ENCODE results near the gene CBLN4. TPM values are rescaled to one million over a fixed set of nuclear protein-coding genes. Genes with fewer than 3 reads are reported as not detected.

CBLN4 gene
- total RNA-seq, 1 experiment from 2014 or later, result not detected

GRCh38 chr20:55961376-55962330, 43.7 kb downstream of the CBLN4 start:
- no peak for TF ChIP-seq CTCF (conservative IDR thresholded peaks at IDR 0.05; ENCODE audit: low read depth, low read length)
- no peak for TF ChIP-seq EZH2 (IDR thresholded peaks at IDR 0.05; ENCODE audit: low read length, unreplicated experiment)
- no peak for TF ChIP-seq EZH2phosphoT487 (IDR thresholded peaks at IDR 0.05; ENCODE audit: borderline replicate concordance, low read length)
- ATAC-seq, result no peak
- Histone ChIP-seq H3K36me3 (ENCODE audit: low read depth, low read length) (no peaks in the 10 kb centered on the region), H3K27me3 (ENCODE audit: low read length) (no peaks in the 10 kb centered on the region), H3K9me2 (replicated peaks; ENCODE audit: low read length) (no peaks in the 10 kb centered on the region), H3K9me3 (ENCODE audit: low read length) (peaks cover 45% of the 10 kb centered on the region), H3K9ac (ENCODE audit: low read length) (no peak overlapping the region), H3K79me2 (ENCODE audit: low read length) (no peaks in the 10 kb centered on the region), H4K20me1 (ENCODE audit: low read length) (no peaks in the 10 kb centered on the region), H2AFZ (ENCODE audit: low read length) (no peak overlapping the region), H3K4me1 (ENCODE audit: insufficient read depth, low read length) (no peaks in the 10 kb centered on the region), H3K4me2 (ENCODE audit: low read length) (no peak overlapping the region), H3F3A (ENCODE audit: low read length, unreplicated experiment) (no peaks in the 10 kb centered on the region), H3K4me3 (ENCODE audit: low read length) (no peak overlapping the region), H3K27ac (ENCODE audit: low read length) (no peak overlapping the region)
- CTCF ChIA-PET, result no interaction called here
- intact Hi-C loops (cut with micrococcal nuclease), result no loop called here
- POLR2A ChIA-PET (ENCODE audit: unreplicated experiment), result no interaction called here
- DNase-seq, result no peak
- BruUV-seq (replicated peaks), result no TSS peak

DNA sequence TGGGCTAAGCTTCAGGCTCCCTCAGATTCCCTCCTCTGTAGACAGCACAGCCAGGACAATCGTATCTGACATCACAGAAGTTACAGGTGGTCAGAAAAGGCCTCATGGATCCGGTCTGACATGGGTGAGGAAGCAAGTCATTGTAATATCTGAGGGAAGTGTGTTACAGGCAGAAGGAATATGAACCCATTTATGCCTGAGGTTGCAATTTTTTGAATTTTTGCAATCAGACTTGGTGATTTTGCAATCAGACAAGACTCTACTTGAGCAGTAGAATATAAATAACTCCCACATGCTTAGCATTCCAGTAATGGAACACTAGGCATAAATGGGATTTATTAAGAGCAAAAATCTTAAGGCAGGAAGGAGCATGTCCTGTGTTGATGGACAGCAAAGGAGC, 52.1 kb downstream of the CBLN4 start:
- Histone ChIP-seq H3K9me2 (replicated peaks; ENCODE audit: low read length) (no peaks in the 10 kb centered on the region), H3K9me3 (ENCODE audit: low read length) (peaks cover 38% of the 10 kb centered on the region), H3K27ac (ENCODE audit: low read length) (no peak overlapping the region), H3K27me3 (ENCODE audit: low read length) (no peaks in the 10 kb centered on the region), H2AFZ (ENCODE audit: low read length) (no peak overlapping the region), H3K9ac (ENCODE audit: low read length) (no peak overlapping the region), H3K4me1 (ENCODE audit: insufficient read depth, low read length) (no peaks in the 10 kb centered on the region), H4K20me1 (ENCODE audit: low read length) (no peaks in the 10 kb centered on the region), H3K4me3 (ENCODE audit: low read length) (no peak overlapping the region), H3F3A (ENCODE audit: low read length, unreplicated experiment) (no peaks in the 10 kb centered on the region), H3K36me3 (ENCODE audit: low read depth, low read length) (no peaks in the 10 kb centered on the region), H3K4me2 (ENCODE audit: low read length) (no peak overlapping the region), H3K79me2 (ENCODE audit: low read length) (no peaks in the 10 kb centered on the region)
- no TSS peak for BruUV-seq (replicated peaks)
- ATAC-seq (no peak), DNase-seq (no peak)
- ChIA-PET CTCF (no interaction called here), POLR2A (ENCODE audit: unreplicated experiment) (no interaction called here)
- no peak for TF ChIP-seq EZH2phosphoT487 (IDR thresholded peaks at IDR 0.05; ENCODE audit: borderline replicate concordance, low read length)
- no peak for TF ChIP-seq CTCF (conservative IDR thresholded peaks at IDR 0.05; ENCODE audit: low read depth, low read length)
- TF ChIP-seq EZH2 (IDR thresholded peaks at IDR 0.05; ENCODE audit: low read length, unreplicated experiment), result no peak
- intact Hi-C loops (cut with micrococcal nuclease), result no loop called here

- Histone ChIP-seq H3K9ac (ENCODE audit: low read length) (no peak overlapping the region), H3K27ac (ENCODE audit: low read length) (no peak overlapping the region), H4K20me1 (ENCODE audit: low read length) (no peaks in the 10 kb centered on the region), H2AFZ (ENCODE audit: low read length) (no peak overlapping the region), H3K9me3 (ENCODE audit: low read length) (peaks cover 10% of the 10 kb centered on the region), H3K27me3 (ENCODE audit: low read length) (no peaks in the 10 kb centered on the region), H3F3A (ENCODE audit: low read length, unreplicated experiment) (no peaks in the 10 kb centered on the region), H3K4me1 (ENCODE audit: insufficient read depth, low read length) (no peaks in the 10 kb centered on the region), H3K9me2 (replicated peaks; ENCODE audit: low read length) (no peaks in the 10 kb centered on the region), H3K4me2 (ENCODE audit: low read length) (no peak overlapping the region), H3K79me2 (ENCODE audit: low read length) (no peaks in the 10 kb centered on the region), H3K36me3 (ENCODE audit: low read depth, low read length) (no peaks in the 10 kb centered on the region), H3K4me3 (ENCODE audit: low read length) (no peak overlapping the region)
- peak; percentile 19 for DNase-seq
- intact Hi-C loops (cut with micrococcal nuclease), result loop anchor here (2.0 kb wide), 1 partner anchor 31 kb away; no protein-coding TSS in a partner anchor
- TF ChIP-seq EZH2phosphoT487 (IDR thresholded peaks at IDR 0.05; ENCODE audit: borderline replicate concordance, low read length) (no peak), CTCF (conservative IDR thresholded peaks at IDR 0.05; ENCODE audit: low read depth, low read length) (no peak), EZH2 (IDR thresholded peaks at IDR 0.05; ENCODE audit: low read length, unreplicated experiment) (no peak)
- no TSS peak for BruUV-seq (replicated peaks)
- no peak for ATAC-seq
- ChIA-PET CTCF (no interaction called here), POLR2A (ENCODE audit: unreplicated experiment) (no interaction called here)
Measured at GRCh38 chr20:55947701-55948100, 57.6 kb downstream of the CBLN4 start.

Measured in PC-3 (cell line).